ENCODE measurements around the gene PNKD. TPM values are rescaled to one million over a fixed set of nuclear protein-coding genes. Genes with fewer than 3 reads are reported as not detected.

Gene PNKD
- total RNA-seq, 4 donors from 2014 or later, result 33.4 to 66.4 (median 49.4) TPM

- Histone ChIP-seq H3K4me3 (peak overlapping the region; percentile 60), H3K4me1 (peaks cover 11% of the 10 kb centered on the region), H3K27ac (peak overlapping the region; percentile 86), H3K36me3 (no peaks in the 10 kb centered on the region), H3K27me3 (no peaks in the 10 kb centered on the region), H3K9me3 (no peaks in the 10 kb centered on the region)
- 42% methylated on average over 27 of the region's 27 CpGs for WGBS
- DNase-seq (ENCODE audit: low spot score in 2 of 2), result no peak
- TF ChIP-seq CTCF (IDR thresholded peaks at IDR 0.05), result no peak
- TF ChIP-seq POLR2A (IDR thresholded peaks at IDR 0.05), result no peak
- TF ChIP-seq POLR2AphosphoS5 (IDR thresholded peaks at IDR 0.05), result no peak
- TF ChIP-seq EP300 (IDR thresholded peaks at IDR 0.05), result no peak
Observed at GRCh38 chr2:218368621-218369153, 98.4 kb downstream of the PNKD start.

- H3K36me3 ChIP-seq, result no peaks in the 10 kb centered on the region
- H3K27ac ChIP-seq, result peak overlapping the region; percentile 86
- H3K9me3 ChIP-seq, result no peaks in the 10 kb centered on the region
- no peak overlapping the region for H3K4me3 ChIP-seq
- TF ChIP-seq EP300 (IDR thresholded peaks at IDR 0.05) (no peak), POLR2A (IDR thresholded peaks at IDR 0.05) (no peak), POLR2AphosphoS5 (IDR thresholded peaks at IDR 0.05) (no peak), CTCF (IDR thresholded peaks at IDR 0.05) (no peak)
- no peak for DNase-seq (ENCODE audit: low spot score in 2 of 2)
- WGBS, result 53% methylated on average over 2 of the region's 2 CpGs
- H3K4me1 ChIP-seq, result peaks cover 11% of the 10 kb centered on the region
- no peaks in the 10 kb centered on the region for H3K27me3 ChIP-seq
Observed at GRCh38 chr2:218369330-218369729, 99.0 kb downstream of the PNKD start.

- H3K4me1 ChIP-seq, result peaks cover 13% of the 10 kb centered on the region
- no peaks in the 10 kb centered on the region for H3K9me3 ChIP-seq
- DNase-seq (ENCODE audit: low spot score in 2 of 2), result no peak
- no peaks in the 10 kb centered on the region for H3K36me3 ChIP-seq
- 70% methylated on average over 11 of the region's 11 CpGs for WGBS
- H3K27ac ChIP-seq, result peak overlapping the region; percentile 64
- no peak overlapping the region for H3K4me3 ChIP-seq
- H3K27me3 ChIP-seq, result no peaks in the 10 kb centered on the region
- TF ChIP-seq POLR2AphosphoS5 (IDR thresholded peaks at IDR 0.05) (peak in 2 of 3 donors; percentile 30 to 51), EP300 (IDR thresholded peaks at IDR 0.05) (no peak)
Observed at GRCh38 chr2:218370410-218371063, 100.2 kb downstream of the PNKD start.

- TF ChIP-seq CTCF (IDR thresholded peaks at IDR 0.05) (no peak), POLR2A (IDR thresholded peaks at IDR 0.05) (no peak)
- Histone ChIP-seq H3K4me1 (peaks cover 13% of the 10 kb centered on the region), H3K9me3 (no peaks in the 10 kb centered on the region), H3K36me3 (no peaks in the 10 kb centered on the region), H3K27ac (no peak overlapping the region), H3K27me3 (no peaks in the 10 kb centered on the region), H3K4me3 (no peak overlapping the region)
- no peak for DNase-seq (ENCODE audit: low spot score in 2 of 2)
Observed at GRCh38 chr2:218371983-218372350, 101.6 kb downstream of the PNKD start.

- WGBS, result 59% methylated on average over 4 of the region's 4 CpGs
Observed at GRCh38 chr2:218374795-218375194, 104.5 kb downstream of the PNKD start.

More at GRCh38 chr2:218374795-218375194, 104.5 kb downstream of the PNKD start:
- Histone ChIP-seq H3K4me3 (no peak overlapping the region), H3K4me1 (peaks cover 2% of the 10 kb centered on the region), H3K27me3 (no peaks in the 10 kb centered on the region), H3K27ac (no peak overlapping the region), H3K9me3 (no peaks in the 10 kb centered on the region), H3K36me3 (no peaks in the 10 kb centered on the region)
- DNase-seq (ENCODE audit: low spot score in 2 of 2), result no peak
- no peak for TF ChIP-seq CTCF (IDR thresholded peaks at IDR 0.05)
- TF ChIP-seq POLR2A (IDR thresholded peaks at IDR 0.05), result no peak
- no peak for TF ChIP-seq POLR2AphosphoS5 (IDR thresholded peaks at IDR 0.05)
- TF ChIP-seq EP300 (IDR thresholded peaks at IDR 0.05), result no peak

All from suprapubic skin (tissue), 4 donors.